T-helper 2 cell (primary cell): Measurements from ENCODE around the gene C6orf141.
"Not testable (repeated sequence)": the region's sequence is repeated elsewhere in the genome, so short reads cannot be mapped to it uniquely, and the experiment has no call there.

Source experiments
- DNase-seq, 5 experiments: peaks; one replicate each; pipeline versions ENCODE4 v3.0.0 to v3.0.0-alpha.2; 2012 to 2022

C6orf141 gene

DNA sequence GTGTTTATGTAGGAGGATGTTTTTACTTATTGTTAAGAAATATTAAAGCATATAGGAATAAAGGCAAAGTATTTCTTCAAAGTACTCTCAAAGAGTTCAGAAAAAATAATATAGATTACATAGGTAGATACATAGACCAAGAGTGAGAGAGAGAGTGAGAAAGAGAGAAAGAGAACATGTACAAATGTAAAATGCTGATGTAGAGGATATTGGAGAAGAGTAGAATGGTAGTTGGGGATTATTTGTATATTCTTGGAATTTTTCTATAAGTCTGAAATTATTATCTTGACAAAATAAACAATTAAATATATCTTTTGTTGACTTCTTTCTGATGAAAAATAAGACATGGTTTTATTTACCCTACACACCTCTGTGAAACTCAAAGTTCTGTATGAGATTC is 29.2 kb downstream of the C6orf141 start:
- DNase-seq, result no peak

GRCh38 chr6:49582529-49582928 is 32.1 kb downstream of the C6orf141 start:
- DNase-seq, result no peak

DNA sequence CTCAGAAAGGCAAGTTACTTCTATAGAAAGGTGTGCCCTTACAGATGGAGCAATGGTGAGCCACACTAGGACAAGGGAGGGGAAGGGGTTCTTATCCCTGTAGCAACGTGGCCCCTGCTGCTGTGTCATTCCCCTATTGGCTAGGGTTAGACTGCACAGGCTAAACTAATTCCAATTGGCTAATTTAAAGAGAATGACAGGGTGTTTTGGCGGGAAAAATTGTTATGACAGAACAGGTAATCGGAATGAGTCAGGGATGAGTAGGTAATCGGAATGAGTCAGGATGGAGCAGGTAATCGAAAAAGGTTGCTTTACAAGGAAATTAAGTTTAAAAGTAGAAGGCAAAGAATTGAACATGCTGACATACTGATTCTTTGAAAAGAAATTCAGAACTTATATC is 36.8 kb downstream of the C6orf141 start:
- DNase-seq, result not testable (repeated sequence)
